ENCODE data around the gene SPACA6. TPM values are rescaled to one million over a fixed set of nuclear protein-coding genes. Genes with fewer than 3 reads are reported as not detected.

SPACA6 gene
- total and polyA plus RNA-seq, 2 of the 8 experiments (the other 6 are each of a cell fraction or from before 2014, with no cell fraction given), result 7.1 to 7.5 TPM

- ChIA-PET POLR2A (ENCODE audit: partially characterized antibody) (interaction anchor here (1.0 to 2.4 kb wide), 2 partner anchors 10 to 156 kb away, joined by 3 to 8 read pairs; no protein-coding TSS in a partner anchor), CTCF (ENCODE audit: partially characterized antibody) (interaction anchor here (1.1 kb wide), 1 partner anchor 79 kb away, joined by 6 read pairs; no protein-coding TSS in a partner anchor)
- Histone ChIP-seq H2BK12ac (ENCODE audit: low read depth, low read length) (no peak overlapping the region), H4K5ac (ENCODE audit: insufficient read length, low read depth, low read length) (no peak overlapping the region), H3K9me3 (ENCODE audit: insufficient read depth in 2 of 2, low read depth in 1 of 2, low read length in 1 of 2) (no peaks in the 10 kb centered on the region), H2AK5ac (ENCODE audit: low read depth, low read length) (no peak overlapping the region), H3K27ac (ENCODE audit: low read depth, low read length) (no peak overlapping the region), H4K8ac (ENCODE audit: extremely low read depth, insufficient read depth, low read length) (no peak overlapping the region), H3K23me2 (ENCODE audit: low read depth, low read length) (peaks cover 16% of the 10 kb centered on the region), H2BK20ac (ENCODE audit: low read length) (no peak overlapping the region), H3K23ac (ENCODE audit: insufficient read length) (no peak overlapping the region), H3K4ac (replicated peaks; ENCODE audit: insufficient read length, low read depth, low read length) (no peak overlapping the region), H3K79me2 (ENCODE audit: control insufficient read depth in 1 of 2, insufficient read depth in 2 of 2, low read length in 2 of 2) (no peaks in the 10 kb centered on the region), H3K9ac (replicated peaks in 1 of 4; ENCODE audit: extremely low read depth in 1 of 4, low read depth in 3 of 4, low read length in 3 of 4) (no peak overlapping the region), H3K14ac (ENCODE audit: insufficient read length) (no peak overlapping the region), H2BK120ac (replicated peaks; ENCODE audit: low read depth, low read length) (no peak overlapping the region), H3K18ac (ENCODE audit: extremely low read depth, low read length) (no peak overlapping the region), H3K56ac (replicated peaks; ENCODE audit: insufficient read length, low read depth, low read length) (no peak overlapping the region), H3K79me1 (ENCODE audit: low read depth, low read length) (peaks cover 2% of the 10 kb centered on the region; the same call in 1 of the 2 replicates), H3K4me2 (ENCODE audit: insufficient read depth in 1 of 2, low read depth in 2 of 2, low read length in 2 of 2) (no peak overlapping the region), H3K4me1 (replicated peaks in 1 of 4; ENCODE audit: control insufficient read depth in 3 of 4, insufficient read depth in 4 of 4, low read length in 3 of 4) (peaks cover 0 to 11% (median 5%) of the 10 kb centered on the region in 4 experiments; a peak in 6 of 7 replicates), H3K4me3 (ENCODE audit: extremely low read depth in 1 of 4, insufficient read depth in 2 of 4, low read depth in 3 of 4, low read length in 4 of 4) (no peak overlapping the region), H2BK5ac (ENCODE audit: low read depth, low read length) (no peak overlapping the region), H2BK15ac (ENCODE audit: low read length) (no peak overlapping the region), H2AFZ (ENCODE audit: low read length) (no peak overlapping the region), H3K27me3 (replicated peaks in 1 of 4; ENCODE audit: control insufficient read depth in 3 of 4, extremely low read depth in 1 of 4, insufficient read depth in 3 of 4, low read length in 3 of 4) (no peaks in the 10 kb centered on the region), H4K91ac (replicated peaks; ENCODE audit: insufficient read length, low read length) (no peak overlapping the region), H3K36me3 (ENCODE audit: control insufficient read depth in 2 of 4, insufficient read depth in 4 of 4, low read length in 3 of 4) (0 out of 8 replicates have a peak, but pooled peaks cover 0 to 4% (median 0%) of the 10 kb centered on the region in 4 experiments), H4K20me1 (replicated peaks in 1 of 2; ENCODE audit: control insufficient read depth in 1 of 2, insufficient read depth in 2 of 2, low read length in 2 of 2) (peaks cover 0 to 7% of the 10 kb centered on the region in 2 experiments)
- no peak for DNase-seq (ENCODE audit: low read depth in 1 of 2, low spot score in 2 of 2)
- FAIRE-seq, result no peak
- WGBS, 2 experiments (ENCODE audit: extremely low coverage in 1 of 2, insufficient coverage in 1 of 2, insufficient read length in 1 of 2, insufficient replicate concordance in 2 of 2, low coverage in 1 of 2, low lambda C conversion rate in 2 of 2, missing lambda C conversion rate in 1 of 2), result 91% methylated on average over 5 of the region's 5 CpGs; no CpG with 5 or more reads in 1 of the 2 experiments
- no peak for TF ChIP-seq CBX8 (IDR thresholded peaks at IDR 0.05; ENCODE audit: borderline replicate concordance, low read depth, low read length)
- TF ChIP-seq MAFK (IDR thresholded peaks at IDR 0.05; ENCODE audit: low read depth, low read length), result no peak
- no peak for TF ChIP-seq EZH2 (IDR thresholded peaks at IDR 0.05; ENCODE audit: low read depth, low read length, severe bottlenecking)
- no peak for TF ChIP-seq NANOG (IDR thresholded peaks at IDR 0.05; ENCODE audit: insufficient read depth, low read depth, low read length, poor library complexity, severe bottlenecking)
- TF ChIP-seq CTBP2 (IDR thresholded peaks at IDR 0.05; ENCODE audit: borderline replicate concordance, insufficient read depth, insufficient read length, low read length), result no peak
- no peak for TF ChIP-seq SIX5 (IDR thresholded peaks at IDR 0.05; ENCODE audit: low read depth, low read length)
- TF ChIP-seq BCL11A (IDR thresholded peaks at IDR 0.05; ENCODE audit: low read depth in 2 of 2, low read length in 2 of 2), result no peak
- TF ChIP-seq BACH1 (IDR thresholded peaks at IDR 0.05; ENCODE audit: low read length), result no peak
- TF ChIP-seq, protein P1, sequence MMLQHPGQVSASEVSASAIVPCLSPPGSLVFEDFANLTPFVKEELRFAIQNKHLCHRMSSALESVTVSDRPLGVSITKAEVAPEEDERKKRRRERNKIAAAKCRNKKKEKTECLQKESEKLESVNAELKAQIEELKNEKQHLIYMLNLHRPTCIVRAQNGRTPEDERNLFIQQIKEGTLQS (IDR thresholded peaks at IDR 0.05; ENCODE audit: insufficient read depth, low read depth, low read length), result no peak
- TF ChIP-seq SP1 (IDR thresholded peaks at IDR 0.05; ENCODE audit: low read depth, low read length), result no peak
- no peak for TF ChIP-seq POLR2AphosphoS5 (IDR thresholded peaks at IDR 0.05; ENCODE audit: low read depth, low read length)
- no peak for TF ChIP-seq TCF12 (IDR thresholded peaks at IDR 0.05; ENCODE audit: low read depth, low read length)
- TF ChIP-seq KDM5A (IDR thresholded peaks at IDR 0.05; ENCODE audit: low read length), result no peak
- no peak for TF ChIP-seq BRCA1 (IDR thresholded peaks at IDR 0.05; ENCODE audit: low read depth, low read length)
Observed at GRCh38 chr19:51699170-51699569, 6.0 kb downstream of the SPACA6 start.
